ENCODE measurements around the gene ZBTB7C.
"Not testable (repeated sequence)": the region's sequence is repeated elsewhere in the genome, so short reads cannot be mapped to it uniquely, and the experiment has no call there.

The ZBTB7C gene

GRCh38 chr18:48408727-48409590 lies at the start of gene ZBTB7C:
Gene ZBTB7C, minus strand, starts transcription at chr18:48409383.
- no peak for DNase-seq (ENCODE audit: low read depth)

GRCh38 chr18:48456838-48457237 lies 47.7 kb upstream of the ZBTB7C start:
- no peak for DNase-seq (ENCODE audit: low read depth)

DNA sequence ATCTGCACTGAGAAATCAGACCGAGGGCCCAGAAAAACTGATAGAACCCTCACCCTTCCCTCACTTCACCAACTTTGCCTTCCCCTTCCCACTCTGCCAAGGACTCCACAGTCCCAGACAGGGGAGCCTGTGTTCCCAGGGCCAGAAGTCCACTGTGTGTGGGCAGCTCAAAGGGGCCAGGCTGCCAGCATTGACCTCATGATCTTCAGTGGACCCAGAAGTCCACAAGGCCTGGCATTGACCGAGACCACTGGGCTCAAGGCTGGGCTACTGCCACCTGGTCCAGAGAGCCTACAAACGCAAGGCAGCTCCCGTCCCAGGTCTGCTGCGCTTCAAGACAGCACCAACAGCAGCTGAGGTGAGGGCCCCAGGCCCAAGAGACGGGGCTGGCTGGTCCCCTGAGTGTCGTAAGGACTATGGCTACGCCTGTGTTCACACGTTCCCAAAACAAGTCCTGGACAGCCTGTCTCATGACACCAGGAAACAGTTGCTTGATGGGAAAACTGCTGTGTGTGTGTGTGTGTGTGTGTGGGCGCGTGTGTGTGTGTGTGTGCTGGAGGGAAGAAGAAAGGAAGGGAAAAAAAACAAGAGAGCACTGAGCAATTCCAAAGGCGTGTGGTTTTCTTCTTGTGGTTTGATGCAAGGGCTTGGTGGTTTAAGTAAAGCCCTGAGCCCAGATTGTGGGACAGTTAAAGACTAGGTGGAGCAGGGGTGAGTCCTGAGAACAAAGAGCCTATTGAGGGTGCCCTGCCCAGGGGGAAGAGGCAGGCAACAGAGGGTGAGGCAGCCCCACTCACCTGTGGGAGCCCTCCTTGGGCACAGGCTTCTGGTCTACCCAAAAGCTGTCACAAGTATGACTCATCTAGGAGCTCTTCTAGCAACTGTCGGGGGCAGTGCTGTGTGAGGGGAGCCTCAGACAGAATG lies 46.6 kb upstream of the ZBTB7C start:
- peak; percentile 96 for DNase-seq (ENCODE audit: low read depth)

- no peak for DNase-seq (ENCODE audit: low read depth)
Observed at GRCh38 chr18:48454261-48454757, 45.1 kb upstream of the ZBTB7C start.

GRCh38 chr18:48453330-48454066 lies 44.3 kb upstream of the ZBTB7C start:
- DNase-seq (ENCODE audit: low read depth), result no peak

- DNase-seq (ENCODE audit: low read depth), result no peak
Observed at GRCh38 chr18:48452861-48453323, 43.7 kb upstream of the ZBTB7C start.

DNA sequence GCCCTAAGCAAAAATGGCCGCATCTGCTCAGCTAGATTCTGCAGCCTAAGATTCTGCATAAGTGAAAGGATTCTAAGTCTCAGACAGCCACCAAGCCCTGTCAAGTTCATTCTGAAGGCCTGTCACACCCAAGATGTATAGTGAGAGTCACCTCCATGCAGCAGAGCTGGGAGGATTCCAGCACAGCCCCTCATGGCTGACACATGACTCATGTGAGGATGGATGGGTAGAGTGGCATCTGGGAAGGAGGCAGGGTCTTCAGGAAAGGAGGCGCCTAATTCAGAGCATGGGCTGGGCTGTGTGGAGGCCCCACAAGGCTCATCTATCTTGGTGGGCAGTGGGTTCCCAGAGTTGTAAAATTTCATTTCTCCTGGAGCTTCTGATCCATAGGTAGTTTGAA lies 41.5 kb upstream of the ZBTB7C start:
- no peak for DNase-seq (ENCODE audit: low read depth)

- no peak for DNase-seq (ENCODE audit: low read depth)
Observed at GRCh38 chr18:48446582-48447225, 37.5 kb upstream of the ZBTB7C start.

DNA sequence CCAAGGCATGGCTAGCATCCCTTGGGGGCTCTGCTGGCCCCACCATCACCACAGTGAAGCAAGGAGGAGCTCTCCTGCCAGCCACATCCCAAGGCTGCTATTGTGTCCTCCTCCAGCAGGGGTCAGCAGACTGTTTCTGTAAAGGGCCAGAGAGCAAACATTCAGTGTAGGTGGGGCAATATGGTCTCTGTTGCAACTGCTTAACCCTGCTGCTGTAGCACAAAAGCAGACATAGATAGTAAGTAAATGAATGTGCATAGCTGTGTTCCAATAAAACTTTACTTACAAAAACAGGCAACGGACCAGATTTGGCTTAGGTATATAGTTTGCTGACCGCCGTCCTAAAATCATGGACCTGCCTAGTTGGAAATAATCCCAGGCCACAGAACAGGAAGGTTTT lies 36.4 kb upstream of the ZBTB7C start:
- DNase-seq (ENCODE audit: low read depth), result peak; percentile 46

DNA sequence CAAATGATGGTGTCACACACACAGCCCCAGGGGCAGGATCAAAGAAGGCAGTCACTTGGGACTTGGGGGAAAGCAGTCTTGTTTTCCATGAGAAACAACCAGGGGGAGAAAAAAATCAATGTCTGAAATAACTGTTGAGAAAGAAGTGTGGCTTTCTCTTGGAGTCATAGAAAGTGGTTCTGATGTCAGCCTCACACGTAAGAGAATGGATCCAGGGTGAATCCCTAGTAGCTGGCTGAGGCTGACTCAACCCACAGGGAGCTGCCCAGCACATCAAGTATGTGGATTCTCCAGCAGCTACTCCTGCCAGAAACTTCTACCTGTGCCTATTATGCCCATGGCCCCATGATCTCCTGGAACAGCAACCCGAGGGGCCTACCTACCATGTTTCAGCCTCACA lies 33.6 kb upstream of the ZBTB7C start:
- DNase-seq (ENCODE audit: low read depth), result no peak

GRCh38 chr18:48441405-48441881 lies 32.3 kb upstream of the ZBTB7C start:
- DNase-seq (ENCODE audit: low read depth), result no peak

GRCh38 chr18:48440924-48441323 lies 31.7 kb upstream of the ZBTB7C start:
- no peak for DNase-seq (ENCODE audit: low read depth)

GRCh38 chr18:48436907-48437306 lies 27.7 kb upstream of the ZBTB7C start:
- no peak for DNase-seq (ENCODE audit: low read depth)

DNA sequence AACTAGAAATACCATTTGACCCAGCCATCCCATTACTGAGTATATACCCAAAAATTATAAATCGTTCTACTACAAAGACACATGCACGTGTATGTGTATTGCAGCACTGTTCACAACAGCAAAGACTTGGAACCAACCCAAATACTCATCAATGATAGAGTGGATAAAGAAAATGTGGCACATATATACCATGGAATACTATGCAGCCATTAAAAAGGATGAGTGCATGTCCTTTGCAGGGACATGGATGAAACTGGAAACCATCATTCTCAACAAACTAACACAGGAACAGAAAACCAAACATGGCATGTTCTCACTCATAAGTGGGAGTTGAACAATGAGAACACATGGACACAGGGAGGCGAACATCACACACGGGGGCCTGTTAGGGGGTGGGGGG lies 25.2 kb upstream of the ZBTB7C start:
- DNase-seq (ENCODE audit: low read depth), result not testable (repeated sequence)

DNA sequence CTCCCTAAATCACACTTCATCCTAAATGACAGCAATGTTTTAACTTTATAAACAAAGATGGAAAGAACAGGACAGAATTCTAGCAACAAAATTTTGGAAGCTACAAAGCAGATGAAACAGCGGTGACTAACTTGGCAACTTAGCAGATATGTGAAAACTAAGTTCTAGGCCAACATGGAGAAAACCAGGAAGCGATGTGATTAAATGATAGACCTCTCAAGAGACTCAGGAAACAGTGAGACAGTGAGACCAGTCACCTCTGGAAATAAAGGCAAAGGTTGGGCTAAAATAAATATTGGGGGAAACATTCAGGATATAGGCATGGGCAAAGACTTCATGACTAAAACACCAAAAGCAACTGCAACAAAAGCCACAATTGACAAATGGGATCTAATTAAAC lies 24.4 kb upstream of the ZBTB7C start:
- DNase-seq (ENCODE audit: low read depth), result no peak

DNA sequence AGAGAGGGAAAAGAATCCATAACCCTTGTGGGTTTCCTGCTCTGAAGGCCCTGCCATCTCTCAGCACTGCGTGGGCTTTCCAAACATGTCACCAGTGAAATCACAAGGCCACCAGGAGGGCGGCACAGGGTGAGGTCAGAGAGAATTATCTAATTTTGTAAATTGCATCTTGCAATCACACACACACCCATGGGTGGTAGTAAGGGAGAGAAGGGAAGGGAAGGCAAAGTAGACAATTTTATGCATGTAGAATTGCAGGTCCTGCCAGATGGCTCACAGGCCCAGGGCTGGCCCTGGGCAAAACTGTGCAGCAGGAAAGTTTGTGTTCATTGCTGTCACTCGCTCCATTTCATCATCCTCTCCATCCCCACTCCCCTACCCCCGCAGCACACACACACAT lies 21.0 kb upstream of the ZBTB7C start:
- DNase-seq (ENCODE audit: low read depth), result no peak

DNA sequence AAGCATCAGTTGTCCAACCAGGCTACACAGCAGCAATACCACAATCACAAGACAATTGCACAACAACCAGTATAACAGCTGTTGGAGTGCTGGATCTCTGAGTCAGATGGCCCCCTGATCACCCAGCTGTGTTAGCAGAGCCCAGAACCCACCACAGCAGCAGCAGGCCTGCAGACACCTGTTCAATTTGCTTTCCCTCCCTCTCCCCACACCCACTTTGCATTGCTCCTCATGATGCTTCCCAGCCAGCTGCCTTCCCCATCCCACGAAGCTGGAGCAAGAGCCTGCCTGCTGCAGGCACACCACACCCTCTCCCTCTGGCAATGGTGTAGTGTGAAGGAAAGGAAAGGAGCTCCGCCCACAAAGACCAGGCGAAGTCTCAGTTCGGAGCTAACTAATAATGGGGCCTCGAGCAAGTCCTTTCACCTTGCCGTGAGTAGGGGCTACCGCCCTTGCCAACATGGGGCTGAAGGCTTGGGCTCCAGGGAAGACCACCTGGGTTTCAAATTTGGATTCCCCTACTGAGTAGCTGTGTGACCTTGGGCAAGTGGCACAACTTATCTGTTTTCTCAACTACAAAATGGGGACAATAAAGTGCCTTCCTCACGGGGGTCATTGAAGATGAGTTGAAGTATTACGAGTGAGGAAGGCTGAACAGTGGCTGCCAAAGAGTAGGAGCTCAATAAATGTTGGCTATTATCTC lies 19.4 kb upstream of the ZBTB7C start:
- DNase-seq (ENCODE audit: low read depth), result no peak

- no peak for DNase-seq (ENCODE audit: low read depth)
Observed at GRCh38 chr18:48422947-48423378, 13.8 kb upstream of the ZBTB7C start.

- no peak for DNase-seq (ENCODE audit: low read depth)
Observed at GRCh38 chr18:48419277-48420022, 10.3 kb upstream of the ZBTB7C start.
